Right cardiac atrium (tissue), 5 donors: ENCODE measurements around the gene ZBTB9. TPM values are rescaled to one million over a fixed set of nuclear protein-coding genes. Genes with fewer than 3 reads are reported as not detected.

Source experiments
- ATAC-seq, 2 donors: fragments of 200-7000 bp; cut with Tn5 transposase; one replicate each; pipeline versions ENCODE4 v1.8.0 to v1.9.1; 2020; ENCODE audit warnings: moderate library complexity in 2 of 2, mild to moderate bottlenecking in 1 of 2
- DNase-seq, 3 donors: peaks; one replicate each; pipeline ENCODE4 v3.0.0-alpha.2; 2020
- H3K27ac ChIP-seq: one replicate; pipeline ENCODE4 v1.5.1; 2013; ENCODE audit warnings: mild to moderate bottlenecking, low read length, control low read depth, moderate library complexity
- H3K27me3 ChIP-seq: one replicate; pipeline ENCODE4 v1.6.1; 2013; ENCODE audit not compliant: control insufficient read depth, insufficient read depth
- H3K4me1 ChIP-seq: one replicate; pipeline ENCODE4 v1.6.1; 2013; ENCODE audit warnings: low read length; ENCODE audit not compliant: control insufficient read depth, insufficient read depth
- H3K4me3 ChIP-seq: one replicate; pipeline ENCODE4 v1.5.1; 2013; ENCODE audit warnings: low read length, control low read depth
- H3K9me3 ChIP-seq: one replicate; pipeline ENCODE4 v1.6.1; 2013; ENCODE audit warnings: low read length; ENCODE audit not compliant: control insufficient read depth
- WGBS: extraction: QIAGEN DNeasy Blood & Tissue Kit; methylation state at CpG from one replicate; pipeline ENCODE4 v1.1.7; 2013; 5-methylcytosine and 5-hydroxymethylcytosine counted together
- intact Hi-C, 4 donors: fragments of 100-400 bp; cut with DNase I; formaldehyde crosslinking; loops; one replicate each; pipeline versions ENCODE4 v1.11.0 to v1.14.0; 2022 to 2023
- polyA plus RNA-seq: library from polyadenylated mRNA; stranded (reverse); fragments of 200-250 nt; gene quantifications from one replicate; pipeline ENCODE4 v1.2.3, GENCODE V29; 2013
- total RNA-seq, 4 donors: library from RNA; stranded (reverse); fragmentation: NEBNext Ultra II Directional; extraction: Animal tissue kit (Norgen Biotek cat#: 25700); gene quantifications; one replicate each; pipeline ENCODE4 v1.2.1, GENCODE V29; 2021
- donor health status: healthy with polysubstance abuse.
- donor health status: DM: no; HTN: yes; CAD: no.
- donor health status: DM: no; HTN: no; CAD: no.
- donor health status: DM: no; HTN: yes; CAD: no; lungs with severe emphysema.
- donor health status: DM: yes; HTN: yes; CAD: no.

Gene ZBTB9
- total and polyA plus RNA-seq, 5 donors = 2.8 to 4.9 (median 4.2) TPM

DNA sequence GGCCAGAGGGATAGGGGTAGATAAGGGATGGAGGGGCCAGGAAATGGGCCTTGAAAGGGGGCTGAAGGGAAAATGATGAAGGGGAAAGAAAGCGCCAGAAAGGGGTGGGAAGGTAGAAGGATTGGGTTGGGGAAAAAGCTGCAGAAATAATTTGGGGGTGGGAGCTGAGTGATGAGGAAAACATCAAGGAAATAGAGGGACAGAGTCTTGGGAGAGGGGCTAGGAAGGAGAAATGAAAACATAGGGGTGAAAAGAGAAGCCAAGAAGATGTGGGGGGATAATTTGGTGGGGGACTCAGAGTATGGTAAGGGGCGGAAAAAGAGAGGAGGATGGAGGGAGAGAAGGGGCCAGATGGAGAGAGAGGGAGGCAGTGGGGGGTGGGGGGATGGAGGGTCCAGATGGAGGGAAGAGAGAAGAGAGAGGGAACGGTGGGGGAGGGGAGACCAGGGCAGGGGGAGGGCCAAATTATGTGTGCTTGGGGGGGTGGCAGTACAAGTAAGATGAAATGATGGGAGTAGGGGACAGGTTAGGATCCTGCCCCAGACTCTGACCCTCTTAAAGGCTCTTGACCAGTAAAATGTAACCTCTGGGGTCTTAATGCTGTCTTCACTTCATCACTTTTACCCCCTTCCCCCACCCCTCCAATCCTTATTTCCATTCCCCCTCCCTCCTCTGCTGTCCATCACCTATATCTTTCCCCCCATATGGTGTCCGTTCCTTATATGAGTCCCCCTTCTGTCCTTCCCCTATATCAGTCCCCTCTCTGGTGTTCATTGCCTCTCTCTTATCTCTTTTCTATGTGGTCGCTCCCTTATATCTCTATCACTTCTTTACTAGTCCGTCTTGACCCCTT lies 33.7 kb upstream of the ZBTB9 start:
- H3K4me1 ChIP-seq = peaks cover 18% of the 10 kb centered on the region
- intact Hi-C loops = loop anchor here in 1 of 4 donors (10.0 kb wide), 1 partner anchor 154 kb away; no protein-coding TSS in a partner anchor
- no peak for DNase-seq

GRCh38 chr6:33421344-33421643 lies 33.1 kb upstream of the ZBTB9 start:
- H3K27me3 ChIP-seq = no peaks in the 10 kb centered on the region
- WGBS = 71% methylated on average over 2 of the region's 2 CpGs
- H3K27ac ChIP-seq = no peak overlapping the region
- DNase-seq (no peak), ATAC-seq (no peak)
- no peak overlapping the region for H3K4me3 ChIP-seq
- no peaks in the 10 kb centered on the region for H3K9me3 ChIP-seq
- intact Hi-C loops = loop anchor here in 1 of 4 donors (10.0 kb wide), 1 partner anchor 154 kb away; no protein-coding TSS in a partner anchor
- H3K4me1 ChIP-seq = peaks cover 18% of the 10 kb centered on the region

More for the DNA sequence above, 33.7 kb upstream of the ZBTB9 start:
- Histone ChIP-seq H3K4me3 (peak overlapping the region; percentile 59), H3K9me3 (no peaks in the 10 kb centered on the region), H3K27ac (no peak overlapping the region), H3K27me3 (no peaks in the 10 kb centered on the region)
- no peak for ATAC-seq
- 46% methylated on average over 6 of the region's 6 CpGs for WGBS

GRCh38 chr6:33423777-33424176 lies 30.6 kb upstream of the ZBTB9 start:
- DNase-seq = no peak
- Histone ChIP-seq H3K27me3 (no peaks in the 10 kb centered on the region), H3K9me3 (no peaks in the 10 kb centered on the region), H3K4me1 (peaks cover 13% of the 10 kb centered on the region), H3K27ac (no peak overlapping the region), H3K4me3 (no peak overlapping the region)
- intact Hi-C loops = loop anchor here in 1 of 4 donors (10.0 kb wide), 1 partner anchor 151 kb away; no protein-coding TSS in a partner anchor
- no peak for ATAC-seq
- WGBS = 96% methylated on average over 2 of the region's 2 CpGs

DNA sequence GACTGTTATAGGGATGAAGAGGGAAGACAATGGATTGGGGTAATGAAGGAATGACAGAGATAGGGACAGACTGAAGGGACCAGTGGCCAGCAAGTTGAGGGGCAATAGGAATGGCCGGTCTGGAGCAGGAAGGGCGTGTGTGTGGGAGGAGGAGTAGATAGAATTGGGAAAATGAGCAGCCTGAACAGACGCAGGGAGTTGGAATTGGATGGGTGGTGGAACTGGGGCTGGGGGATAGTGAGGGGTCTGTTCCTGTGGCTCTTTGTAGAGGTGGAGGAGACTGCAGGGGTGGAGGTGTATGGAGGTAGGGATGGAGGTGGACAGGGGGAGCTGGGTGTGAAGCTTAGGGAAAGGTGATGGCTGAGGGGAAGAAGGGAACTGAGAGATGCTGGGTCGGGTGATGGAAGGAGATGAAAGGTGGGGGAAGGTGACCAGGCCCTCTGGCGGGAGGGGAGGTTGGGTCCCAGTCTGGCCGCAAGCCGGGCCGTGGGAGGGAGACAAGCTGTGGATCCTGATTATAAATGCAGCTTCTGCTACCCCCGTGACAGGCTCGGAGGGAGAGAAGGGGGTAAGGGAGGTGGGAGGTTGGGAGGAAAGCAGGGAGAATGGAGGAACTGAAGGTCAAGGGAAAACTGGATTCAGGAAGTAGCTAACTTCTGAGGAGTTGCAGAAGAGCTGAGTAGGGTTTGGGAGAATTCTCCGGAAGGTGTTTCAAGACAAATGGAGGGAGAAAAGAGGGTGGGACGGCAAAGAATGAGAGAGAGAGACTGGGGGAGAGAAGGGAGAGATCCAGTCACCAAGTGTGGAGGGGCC lies 29.3 kb upstream of the ZBTB9 start:
- peaks cover 14% of the 10 kb centered on the region for H3K4me1 ChIP-seq

DNA sequence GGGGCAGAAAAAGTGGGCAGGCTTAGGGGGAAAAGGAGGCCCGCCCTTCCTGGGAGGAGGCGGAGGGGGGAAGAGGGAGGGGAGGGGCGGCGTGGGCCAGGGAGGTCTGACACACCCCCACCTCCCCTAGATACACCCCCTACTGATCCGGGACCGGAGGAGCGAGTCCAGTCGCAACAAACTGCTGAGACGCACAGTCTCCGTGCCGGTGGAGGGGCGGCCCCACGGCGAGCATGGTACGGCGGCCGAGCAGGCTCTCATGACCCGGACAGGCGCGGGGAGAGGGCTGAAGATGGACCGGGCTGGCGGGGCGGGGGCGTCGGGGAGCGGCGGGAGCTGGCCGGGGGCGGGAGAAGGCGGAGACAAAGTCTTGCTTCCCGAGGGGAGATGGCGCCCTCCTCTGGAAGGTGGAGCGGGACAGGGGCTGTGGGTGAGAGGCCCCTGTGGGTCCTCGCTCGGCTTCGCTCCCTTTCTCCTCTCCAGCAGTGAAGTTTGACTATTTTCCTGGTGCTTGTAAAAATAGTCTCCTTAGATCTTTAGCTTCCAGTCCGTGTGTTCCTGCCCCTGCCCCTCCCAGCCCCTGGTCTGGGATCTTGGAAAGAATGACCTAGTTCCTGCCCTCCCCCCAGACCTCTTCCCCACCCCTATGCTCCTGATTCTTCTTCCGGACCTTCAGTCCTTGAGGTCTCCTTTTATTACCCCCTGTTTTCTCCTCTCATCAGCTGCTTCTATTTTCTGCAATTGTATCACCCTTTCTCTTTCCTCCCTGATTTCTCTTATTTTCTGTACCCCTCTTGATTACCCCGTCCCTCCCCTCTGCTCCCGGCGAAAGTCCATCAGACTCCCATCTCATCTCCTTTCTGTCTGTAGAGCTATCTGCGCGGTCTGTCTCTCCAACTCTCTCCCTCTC lies 28.5 kb upstream of the ZBTB9 start:
- no peaks in the 10 kb centered on the region for H3K9me3 ChIP-seq
- peaks cover 14% of the 10 kb centered on the region for H3K4me1 ChIP-seq
- peak overlapping the region; percentile 97 for H3K27ac ChIP-seq
- peak; percentile 89 to 95 (median 93) for DNase-seq
- peak overlapping the region; percentile 62 for H3K4me3 ChIP-seq
- WGBS = 2% methylated on average over 43 of the region's 43 CpGs
- H3K27me3 ChIP-seq = no peaks in the 10 kb centered on the region
- intact Hi-C loops = loop anchor here in 1 of 4 donors (10.0 kb wide), 1 partner anchor 149 kb away; no protein-coding TSS in a partner anchor
- ATAC-seq = peak; percentile 85 to 89

More for the DNA sequence above, 29.3 kb upstream of the ZBTB9 start:
- WGBS = 14% methylated on average over 12 of the region's 12 CpGs
- DNase-seq (no peak), ATAC-seq (peak in 1 of 2 donors; percentile 0)
- Histone ChIP-seq H3K9me3 (no peaks in the 10 kb centered on the region), H3K27me3 (no peaks in the 10 kb centered on the region), H3K27ac (peak overlapping the region; percentile 97), H3K4me3 (peak overlapping the region; percentile 62)
- intact Hi-C loops = loop anchor here in 1 of 4 donors (10.0 kb wide), 1 partner anchor 150 kb away; no protein-coding TSS in a partner anchor

GRCh38 chr6:33426590-33427511 lies 27.5 kb upstream of the ZBTB9 start:
- H3K9me3 ChIP-seq = no peaks in the 10 kb centered on the region
- H3K4me1 ChIP-seq = peaks cover 14% of the 10 kb centered on the region
- no peak for DNase-seq
- peak overlapping the region; percentile 72 for H3K4me3 ChIP-seq
- H3K27me3 ChIP-seq = no peaks in the 10 kb centered on the region
- no peak for ATAC-seq
- H3K27ac ChIP-seq = peak overlapping the region; percentile 16
- 14% methylated on average over 12 of the region's 12 CpGs for WGBS
- intact Hi-C loops = loop anchor here in 1 of 4 donors (10.0 kb wide), 1 partner anchor 148 kb away; no protein-coding TSS in a partner anchor

DNA sequence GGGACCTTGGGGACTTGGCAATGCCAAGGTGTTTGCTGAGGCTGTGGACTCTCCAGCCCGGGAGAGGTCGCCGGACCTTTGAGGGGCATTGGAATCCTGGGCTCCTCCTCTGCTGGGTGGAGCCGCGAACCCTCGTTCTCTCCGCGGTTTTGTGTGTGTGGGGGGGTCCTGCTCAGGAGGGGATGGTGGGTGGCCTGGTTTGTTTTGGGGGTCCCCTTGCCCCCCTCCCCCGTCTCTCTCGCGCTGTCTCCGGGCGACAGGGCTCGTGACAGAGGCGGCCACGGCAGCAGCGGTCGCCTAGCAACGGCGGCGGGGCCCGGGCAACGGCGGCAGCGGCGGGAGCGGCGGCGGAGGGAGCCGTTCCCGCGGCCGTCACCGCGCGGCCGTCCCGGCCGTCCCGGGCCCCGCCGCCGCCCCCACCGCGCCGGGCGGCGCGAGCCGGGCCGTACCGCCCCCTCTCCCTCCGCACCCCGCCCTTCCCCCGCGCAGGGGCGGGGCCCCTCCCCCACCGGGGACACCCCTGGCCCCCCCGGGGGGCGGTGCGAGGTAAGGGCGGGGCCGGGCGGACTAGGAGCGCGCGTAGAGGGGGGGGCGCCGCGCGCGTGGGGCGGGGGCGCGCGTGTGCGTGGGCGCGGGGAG lies 26.7 kb upstream of the ZBTB9 start:
- Histone ChIP-seq H3K4me1 (peaks cover 14% of the 10 kb centered on the region), H3K4me3 (peak overlapping the region; percentile 72), H3K9me3 (no peaks in the 10 kb centered on the region), H3K27me3 (no peaks in the 10 kb centered on the region), H3K27ac (peak overlapping the region; percentile 16)
- intact Hi-C loops = loop anchor here in 1 of 4 donors (10.0 kb wide), 1 partner anchor 147 kb away; no protein-coding TSS in a partner anchor
- DNase-seq = peak; percentile 61 to 87 (median 84)
- no peak for ATAC-seq
- under 1% methylated on average over 66 of the region's 79 CpGs for WGBS

DNA sequence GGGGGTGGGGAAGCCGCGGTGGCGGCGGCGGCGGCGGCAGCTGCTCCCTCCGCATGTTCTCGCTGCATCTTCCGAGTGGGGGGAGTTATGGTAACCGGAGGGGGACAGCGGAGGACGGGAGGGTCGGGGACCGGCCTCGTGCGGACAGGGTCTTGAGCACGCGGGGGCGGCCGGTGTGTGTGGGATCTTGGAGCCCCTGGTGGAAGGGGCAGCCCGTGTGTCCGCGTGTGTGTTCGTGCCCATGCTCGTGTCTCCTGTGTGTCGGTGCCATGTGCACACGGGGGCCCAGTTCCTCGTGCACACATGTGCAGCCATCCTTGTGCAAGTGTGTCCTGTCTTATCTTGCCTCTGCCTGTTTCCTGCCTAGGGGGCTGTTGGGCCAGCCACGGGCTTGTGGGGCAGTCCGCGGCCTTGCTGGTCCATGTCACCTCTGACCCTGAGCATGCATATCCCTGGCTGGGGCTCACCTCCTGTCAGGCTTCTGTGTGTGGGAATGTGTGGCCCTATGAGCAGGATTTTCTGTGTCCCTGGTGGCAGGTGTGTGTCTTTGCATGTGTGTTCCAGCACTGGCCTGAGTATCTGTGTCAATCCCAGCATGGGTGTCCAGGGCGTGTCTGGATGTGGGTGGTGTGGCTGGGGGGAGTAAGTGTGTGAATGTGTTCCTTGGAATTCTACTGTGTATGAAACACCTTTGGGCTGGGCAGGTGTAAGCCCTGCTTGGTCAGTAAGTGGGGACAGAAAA lies 26.0 kb upstream of the ZBTB9 start:
- H3K27me3 ChIP-seq = no peaks in the 10 kb centered on the region
- 5% methylated on average over 33 of the region's 33 CpGs for WGBS
- DNase-seq (peak in 1 of 3 donors; percentile 68), ATAC-seq (no peak)
- H3K27ac ChIP-seq = peak overlapping the region; percentile 1
- peak overlapping the region; percentile 72 for H3K4me3 ChIP-seq
- no peaks in the 10 kb centered on the region for H3K9me3 ChIP-seq
- H3K4me1 ChIP-seq = peaks cover 17% of the 10 kb centered on the region
- intact Hi-C loops = loop anchor here in 1 of 4 donors (10.0 kb wide), 1 partner anchor 146 kb away; no protein-coding TSS in a partner anchor
